ENCODE results near the gene C10orf90. TPM values are rescaled to one million over a fixed set of nuclear protein-coding genes. Genes with fewer than 3 reads are reported as not detected.

The C10orf90 gene
- total and polyA plus RNA-seq, 2 of the 8 experiments (the other 6 are each of a cell fraction or from before 2014, with no cell fraction given), result 0.21 TPM; not detected in 1

GRCh38 chr10:126671402-126671975 is 996 bp upstream of the C10orf90 start:
- H2BK15ac ChIP-seq (ENCODE audit: low read length), result no peak overlapping the region
- TF ChIP-seq TEAD4 (IDR thresholded peaks at IDR 0.05; ENCODE audit: low read depth, low read length), result no peak
- TF ChIP-seq CHD1 (IDR thresholded peaks at IDR 0.05; ENCODE audit: low read depth, low read length), result no peak
- no peak for TF ChIP-seq EGR1 (IDR thresholded peaks at IDR 0.05; ENCODE audit: borderline replicate concordance, low read depth, low read length)
- no peak for TF ChIP-seq CTBP2 (IDR thresholded peaks at IDR 0.05; ENCODE audit: borderline replicate concordance, insufficient read depth, insufficient read length, low read length)
- TF ChIP-seq BCL11A (IDR thresholded peaks at IDR 0.05; ENCODE audit: low read depth in 2 of 2, low read length in 2 of 2), result no peak
- no peak for TF ChIP-seq SAP30 (IDR thresholded peaks at IDR 0.05; ENCODE audit: insufficient read depth, insufficient replicate concordance, low read length)
- TF ChIP-seq NANOG (IDR thresholded peaks at IDR 0.05; ENCODE audit: insufficient read depth, low read depth, low read length, poor library complexity, severe bottlenecking), result no peak
- no peak for TF ChIP-seq SIN3A (conservative IDR thresholded peaks at IDR 0.05 in 1 of 2, IDR thresholded peaks at IDR 0.05 in 1 of 2; ENCODE audit: low read depth in 1 of 2, low read length in 2 of 2)
- TF ChIP-seq, protein P1, sequence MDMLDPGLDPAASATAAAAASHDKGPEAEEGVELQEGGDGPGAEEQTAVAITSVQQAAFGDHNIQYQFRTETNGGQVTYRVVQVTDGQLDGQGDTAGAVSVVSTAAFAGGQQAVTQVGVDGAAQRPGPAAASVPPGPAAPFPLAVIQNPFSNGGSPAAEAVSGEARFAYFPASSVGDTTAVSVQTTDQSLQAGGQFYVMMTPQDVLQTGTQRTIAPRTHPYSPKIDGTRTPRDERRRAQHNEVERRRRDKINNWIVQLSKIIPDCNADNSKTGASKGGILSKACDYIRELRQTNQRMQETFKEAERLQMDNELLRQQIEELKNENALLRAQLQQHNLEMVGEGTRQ (IDR thresholded peaks at IDR 0.05; ENCODE audit: low read length), result no peak
- no peak for TF ChIP-seq CBX8 (IDR thresholded peaks at IDR 0.05; ENCODE audit: borderline replicate concordance, low read depth, low read length)
- no peak for TF ChIP-seq SRF (IDR thresholded peaks at IDR 0.05; ENCODE audit: low read depth, low read length)
- no peak for TF ChIP-seq TAF7 (optimal IDR thresholded peaks at IDR 0.05; ENCODE audit: borderline replicate concordance, low read depth, low read length)
- TF ChIP-seq YY1 (IDR thresholded peaks at IDR 0.05; ENCODE audit: low read depth, low read length), result no peak

More at GRCh38 chr10:126671402-126671975, 996 bp upstream of the C10orf90 start:
- no peaks in the 10 kb centered on the region for H3K79me2 ChIP-seq (ENCODE audit: control insufficient read depth in 1 of 2, insufficient read depth in 2 of 2, low read length in 2 of 2)
- no peak overlapping the region for H2BK120ac ChIP-seq (replicated peaks; ENCODE audit: low read depth, low read length)
- H3K4ac ChIP-seq (replicated peaks; ENCODE audit: insufficient read length, low read depth, low read length), result no peak overlapping the region
- no peaks in the 10 kb centered on the region for H3K23me2 ChIP-seq (ENCODE audit: low read depth, low read length)
- no peaks in the 10 kb centered on the region for H3K9me3 ChIP-seq (ENCODE audit: insufficient read depth in 2 of 2, low read depth in 1 of 2, low read length in 1 of 2)
- H4K20me1 ChIP-seq (replicated peaks in 1 of 2; ENCODE audit: control insufficient read depth in 1 of 2, insufficient read depth in 2 of 2, low read length in 2 of 2), result no peaks in the 10 kb centered on the region
- H3K4me3 ChIP-seq (ENCODE audit: extremely low read depth in 1 of 4, insufficient read depth in 2 of 4, low read depth in 3 of 4, low read length in 4 of 4), result no peak overlapping the region
- H3K56ac ChIP-seq (replicated peaks; ENCODE audit: insufficient read length, low read depth, low read length), result no peak overlapping the region
- H3K27ac ChIP-seq (ENCODE audit: low read depth, low read length), result no peak overlapping the region
- H2AFZ ChIP-seq (ENCODE audit: low read length), result no peak overlapping the region
- H4K5ac ChIP-seq (ENCODE audit: insufficient read length, low read depth, low read length), result no peak overlapping the region
- H3K36me3 ChIP-seq (ENCODE audit: control insufficient read depth in 2 of 4, insufficient read depth in 4 of 4, low read length in 3 of 4), result no peaks in the 10 kb centered on the region
- H3K18ac ChIP-seq (ENCODE audit: extremely low read depth, low read length), result no peak overlapping the region
- H4K91ac ChIP-seq (replicated peaks; ENCODE audit: insufficient read length, low read length), result no peak overlapping the region
- H2AK5ac ChIP-seq (ENCODE audit: low read depth, low read length), result no peak overlapping the region
- DNase-seq (ENCODE audit: low read depth in 1 of 2, low spot score in 2 of 2) (no peak), FAIRE-seq (no peak)
- no peak overlapping the region for H3K23ac ChIP-seq (ENCODE audit: insufficient read length)
- no peaks in the 10 kb centered on the region for H3K79me1 ChIP-seq (ENCODE audit: low read depth, low read length)
- no peaks in the 10 kb centered on the region for H3K27me3 ChIP-seq (replicated peaks in 1 of 4; ENCODE audit: control insufficient read depth in 3 of 4, extremely low read depth in 1 of 4, insufficient read depth in 3 of 4, low read length in 3 of 4)
- H2BK5ac ChIP-seq (ENCODE audit: low read depth, low read length), result no peak overlapping the region
- H2BK12ac ChIP-seq (ENCODE audit: low read depth, low read length), result no peak overlapping the region
- no peak overlapping the region for H3K9ac ChIP-seq (replicated peaks in 1 of 4; ENCODE audit: extremely low read depth in 1 of 4, low read depth in 3 of 4, low read length in 3 of 4)
- WGBS, 2 experiments (ENCODE audit: extremely low coverage in 1 of 2, insufficient coverage in 1 of 2, insufficient read length in 1 of 2, insufficient replicate concordance in 2 of 2, low coverage in 1 of 2, low lambda C conversion rate in 2 of 2, missing lambda C conversion rate in 1 of 2), result 88% methylated on average over 3 of the region's 3 CpGs; no CpG with 5 or more reads in 1 of the 2 experiments
- H4K8ac ChIP-seq (ENCODE audit: extremely low read depth, insufficient read depth, low read length), result no peak overlapping the region
- H2BK20ac ChIP-seq (ENCODE audit: low read length), result no peak overlapping the region
- ChIA-PET CTCF (ENCODE audit: partially characterized antibody) (no interaction called here), POLR2A (ENCODE audit: partially characterized antibody) (no interaction called here)
- H3K4me1 ChIP-seq (replicated peaks in 1 of 4; ENCODE audit: control insufficient read depth in 3 of 4, insufficient read depth in 4 of 4, low read length in 3 of 4), result no peaks in the 10 kb centered on the region
- H3K4me2 ChIP-seq (ENCODE audit: insufficient read depth in 1 of 2, low read depth in 2 of 2, low read length in 2 of 2), result no peak overlapping the region
- H3K14ac ChIP-seq (ENCODE audit: insufficient read length), result no peak overlapping the region

All from H1 (cell line).